ENCODE data around the gene CEP120.

GRCh38 chr5:123358751-123359150 is 64.5 kb downstream of the CEP120 start:
- TF ChIP-seq CTCF (IDR thresholded peaks at IDR 0.05) (no peak), POLR2AphosphoS5 (IDR thresholded peaks at IDR 0.05) (no peak), POLR2A (IDR thresholded peaks at IDR 0.05) (no peak)

All from prostate gland (tissue), 2 donors.